ENCODE measurements around the gene NIPSNAP2. TPM values are rescaled to one million over a fixed set of nuclear protein-coding genes. Genes with fewer than 3 reads are reported as not detected.

Gene NIPSNAP2
- total and polyA plus RNA-seq, 10 of the 15 experiments (the other 5 are each of a cell fraction or from before 2014, with no cell fraction given): 24.7 to 88.5 (median 49.9) TPM

DNA sequence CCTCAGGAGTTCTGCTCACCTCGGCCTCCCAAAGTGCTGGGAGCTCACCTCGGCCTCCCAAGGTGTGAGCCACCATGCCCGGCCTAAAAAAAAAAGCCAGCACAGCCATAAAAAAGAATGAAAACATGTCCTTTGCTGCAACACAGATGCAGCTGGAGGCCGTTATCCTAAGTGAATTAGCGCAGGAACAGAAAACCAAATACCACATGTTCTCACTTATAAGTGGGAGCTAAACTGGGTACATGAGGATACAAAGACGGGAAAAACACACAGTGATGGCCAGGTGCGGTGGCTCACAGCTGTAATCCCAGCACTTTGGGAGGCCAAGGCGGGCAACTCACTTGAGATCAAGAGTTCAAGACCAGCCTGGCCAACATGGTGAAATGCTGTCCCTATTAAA is 66.0 kb downstream of the NIPSNAP2 start:
- intact Hi-C loops (cut with micrococcal nuclease; ENCODE audit: unreplicated experiment) (no loop called here), in situ Hi-C loops (cut with MboI) (no loop called here)
- POLR2A ChIA-PET: interaction anchor here (0.7 kb wide), 1 partner anchor 15 kb away, joined by 3 read pairs; no protein-coding TSS in a partner anchor
- no peaks in the 10 kb centered on the region for H3K9me3 ChIP-seq (replicated peaks; ENCODE audit: control insufficient read depth, insufficient read depth, low read length)
- H3K79me2 ChIP-seq (ENCODE audit: control insufficient read depth, insufficient read depth, low read length): no peaks in the 10 kb centered on the region; the same call in 1 of the 2 replicates
- H4K20me1 ChIP-seq (ENCODE audit: control insufficient read depth, insufficient read depth): no peaks in the 10 kb centered on the region
- RAD21 ChIA-PET (ENCODE audit: unreplicated experiment): no interaction called here
- SMC1A ChIA-PET (ENCODE audit: uncharacterized antibody, unreplicated experiment): no interaction called here
- no peaks in the 10 kb centered on the region for H3K27me3 ChIP-seq (replicated peaks in 1 of 2; ENCODE audit: control insufficient read depth in 2 of 2, insufficient read depth in 2 of 2, low read length in 1 of 2)
- no peaks in the 10 kb centered on the region for H3K4me1 ChIP-seq (ENCODE audit: control insufficient read depth, insufficient read depth, low read length)
- no peak overlapping the region for H3K4me3 ChIP-seq
- H3K4me2 ChIP-seq (ENCODE audit: control insufficient read depth, insufficient read depth): no peak overlapping the region
- BruUV-seq (replicated peaks): no TSS peak
- H2AFZ ChIP-seq (ENCODE audit: control insufficient read depth, low read depth, low read length): no peak overlapping the region
- H3K27ac ChIP-seq (ENCODE audit: control insufficient read depth, insufficient read depth): no peak overlapping the region
- TF ChIP-seq, protein P1, sequence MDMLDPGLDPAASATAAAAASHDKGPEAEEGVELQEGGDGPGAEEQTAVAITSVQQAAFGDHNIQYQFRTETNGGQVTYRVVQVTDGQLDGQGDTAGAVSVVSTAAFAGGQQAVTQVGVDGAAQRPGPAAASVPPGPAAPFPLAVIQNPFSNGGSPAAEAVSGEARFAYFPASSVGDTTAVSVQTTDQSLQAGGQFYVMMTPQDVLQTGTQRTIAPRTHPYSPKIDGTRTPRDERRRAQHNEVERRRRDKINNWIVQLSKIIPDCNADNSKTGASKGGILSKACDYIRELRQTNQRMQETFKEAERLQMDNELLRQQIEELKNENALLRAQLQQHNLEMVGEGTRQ (IDR thresholded peaks at IDR 0.05; ENCODE audit: borderline replicate concordance, low read depth, low read length): no peak
- no peak for TF ChIP-seq TCF7 (IDR thresholded peaks at IDR 0.05; ENCODE audit: borderline replicate concordance)
- no peak for TF ChIP-seq ESRRA (IDR thresholded peaks at IDR 0.05; ENCODE audit: low read length)
- no peak for TF ChIP-seq ASH2L (IDR thresholded peaks at IDR 0.05; ENCODE audit: borderline replicate concordance, low read depth)
- TF ChIP-seq RAD51 (IDR thresholded peaks at IDR 0.05): no peak
- no peak for TF ChIP-seq CREB1 (IDR thresholded peaks at IDR 0.05; ENCODE audit: low read depth)
- TF ChIP-seq, protein P2, sequence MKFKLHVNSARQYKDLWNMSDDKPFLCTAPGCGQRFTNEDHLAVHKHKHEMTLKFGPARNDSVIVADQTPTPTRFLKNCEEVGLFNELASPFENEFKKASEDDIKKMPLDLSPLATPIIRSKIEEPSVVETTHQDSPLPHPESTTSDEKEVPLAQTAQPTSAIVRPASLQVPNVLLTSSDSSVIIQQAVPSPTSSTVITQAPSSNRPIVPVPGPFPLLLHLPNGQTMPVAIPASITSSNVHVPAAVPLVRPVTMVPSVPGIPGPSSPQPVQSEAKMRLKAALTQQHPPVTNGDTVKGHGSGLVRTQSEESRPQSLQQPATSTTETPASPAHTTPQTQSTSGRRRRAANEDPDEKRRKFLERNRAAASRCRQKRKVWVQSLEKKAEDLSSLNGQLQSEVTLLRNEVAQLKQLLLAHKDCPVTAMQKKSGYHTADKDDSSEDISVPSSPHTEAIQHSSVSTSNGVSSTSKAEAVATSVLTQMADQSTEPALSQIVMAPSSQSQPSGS (IDR thresholded peaks at IDR 0.05; ENCODE audit: low read length): no peak
- TF ChIP-seq, protein P3, sequence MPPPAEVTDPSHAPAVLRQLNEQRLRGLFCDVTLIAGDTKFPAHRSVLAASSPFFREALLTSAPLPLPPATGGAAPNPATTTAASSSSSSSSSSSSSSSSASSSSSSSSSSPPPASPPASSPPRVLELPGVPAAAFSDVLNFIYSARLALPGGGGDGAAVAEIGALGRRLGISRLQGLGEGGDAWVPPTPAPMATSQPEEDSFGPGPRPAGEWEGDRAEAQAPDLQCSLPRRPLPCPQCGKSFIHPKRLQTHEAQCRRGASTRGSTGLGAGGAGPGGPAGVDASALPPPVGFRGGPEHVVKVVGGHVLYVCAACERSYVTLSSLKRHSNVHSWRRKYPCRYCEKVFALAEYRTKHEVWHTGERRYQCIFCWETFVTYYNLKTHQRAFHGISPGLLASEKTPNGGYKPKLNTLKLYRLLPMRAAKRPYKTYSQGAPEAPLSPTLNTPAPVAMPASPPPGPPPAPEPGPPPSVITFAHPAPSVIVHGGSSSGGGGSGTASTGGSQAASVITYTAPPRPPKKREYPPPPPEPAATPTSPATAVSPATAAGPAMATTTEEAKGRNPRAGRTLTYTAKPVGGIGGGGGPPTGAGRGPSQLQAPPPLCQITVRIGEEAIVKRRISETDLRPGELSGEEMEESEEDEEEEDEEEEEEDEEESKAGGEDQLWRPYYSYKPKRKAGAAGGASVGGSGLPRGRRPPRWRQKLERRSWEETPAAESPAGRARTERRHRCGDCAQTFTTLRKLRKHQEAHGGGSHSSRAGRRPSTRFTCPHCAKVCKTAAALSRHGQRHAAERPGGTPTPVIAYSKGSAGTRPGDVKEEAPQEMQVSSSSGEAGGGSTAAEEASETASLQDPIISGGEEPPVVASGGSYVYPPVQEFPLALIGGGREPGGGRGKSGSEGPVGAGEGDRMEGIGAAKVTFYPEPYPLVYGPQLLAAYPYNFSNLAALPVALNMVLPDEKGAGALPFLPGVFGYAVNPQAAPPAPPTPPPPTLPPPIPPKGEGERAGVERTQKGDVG (CRISPR knock-in tag; IDR thresholded peaks at IDR 0.05): no peak
- no peak for TF ChIP-seq RAD21 (IDR thresholded peaks at IDR 0.05; ENCODE audit: insufficient read depth, low read depth, low read length)
- no peak for TF ChIP-seq NR2C1 (IDR thresholded peaks at IDR 0.05)
- TF ChIP-seq ZSCAN29 (IDR thresholded peaks at IDR 0.05): no peak
- TF ChIP-seq CEBPB (IDR thresholded peaks at IDR 0.05; ENCODE audit: borderline replicate concordance in 1 of 2, low read depth in 2 of 2, low read length in 2 of 2): no peak
- TF ChIP-seq, protein P4, sequence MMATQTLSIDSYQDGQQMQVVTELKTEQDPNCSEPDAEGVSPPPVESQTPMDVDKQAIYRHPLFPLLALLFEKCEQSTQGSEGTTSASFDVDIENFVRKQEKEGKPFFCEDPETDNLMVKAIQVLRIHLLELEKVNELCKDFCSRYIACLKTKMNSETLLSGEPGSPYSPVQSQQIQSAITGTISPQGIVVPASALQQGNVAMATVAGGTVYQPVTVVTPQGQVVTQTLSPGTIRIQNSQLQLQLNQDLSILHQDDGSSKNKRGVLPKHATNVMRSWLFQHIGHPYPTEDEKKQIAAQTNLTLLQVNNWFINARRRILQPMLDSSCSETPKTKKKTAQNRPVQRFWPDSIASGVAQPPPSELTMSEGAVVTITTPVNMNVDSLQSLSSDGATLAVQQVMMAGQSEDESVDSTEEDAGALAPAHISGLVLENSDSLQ (IDR thresholded peaks at IDR 0.05): no peak
- TF ChIP-seq MTA2 (IDR thresholded peaks at IDR 0.05; ENCODE audit: low read depth): no peak
- TF ChIP-seq ZNF217 (IDR thresholded peaks at IDR 0.05): no peak
- peaks cover 0 to 6% of the 10 kb centered on the region in 2 experiments; a peak in 1 of 4 replicates for H3K36me3 ChIP-seq (ENCODE audit: control insufficient read depth in 2 of 2, insufficient read depth in 2 of 2, low read length in 1 of 2)
- WGBS (ENCODE audit: insufficient coverage, insufficient replicate concordance, low lambda C conversion rate, missing lambda C conversion rate): 96% methylated on average over 8 of the region's 8 CpGs
- DNase-seq (ENCODE audit: low read depth, low spot score) (no peak), ATAC-seq (no peak), FAIRE-seq (no peak)
- CTCF ChIA-PET: interaction anchor here (1.2 kb wide), 1 partner anchor 30 kb away, joined by 3 read pairs; no protein-coding TSS in a partner anchor
- no peak overlapping the region for H3K9ac ChIP-seq (ENCODE audit: control insufficient read depth, insufficient read depth, low read length)
